ENCODE data around the gene CLEC2B.

DNA sequence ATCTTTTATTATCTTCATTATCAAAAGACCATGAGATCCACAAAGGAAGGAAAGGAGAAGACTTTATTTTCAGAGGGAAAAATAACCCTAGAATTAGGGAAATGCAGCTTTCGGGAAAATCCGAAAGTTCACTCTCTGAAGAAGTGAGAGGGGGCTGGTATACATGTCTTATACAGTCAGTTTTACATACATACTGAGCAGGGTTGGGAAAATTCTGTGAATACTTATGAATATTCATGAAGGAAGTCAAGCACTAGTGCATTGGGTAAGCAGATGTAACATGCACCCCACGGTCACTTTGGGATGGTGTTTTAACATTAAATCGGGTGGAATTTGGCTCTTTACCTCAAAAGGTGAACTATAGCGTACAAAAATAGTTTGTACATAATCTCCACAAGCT is 57.5 kb downstream of the CLEC2B start:
- TF ChIP-seq, protein P1, sequence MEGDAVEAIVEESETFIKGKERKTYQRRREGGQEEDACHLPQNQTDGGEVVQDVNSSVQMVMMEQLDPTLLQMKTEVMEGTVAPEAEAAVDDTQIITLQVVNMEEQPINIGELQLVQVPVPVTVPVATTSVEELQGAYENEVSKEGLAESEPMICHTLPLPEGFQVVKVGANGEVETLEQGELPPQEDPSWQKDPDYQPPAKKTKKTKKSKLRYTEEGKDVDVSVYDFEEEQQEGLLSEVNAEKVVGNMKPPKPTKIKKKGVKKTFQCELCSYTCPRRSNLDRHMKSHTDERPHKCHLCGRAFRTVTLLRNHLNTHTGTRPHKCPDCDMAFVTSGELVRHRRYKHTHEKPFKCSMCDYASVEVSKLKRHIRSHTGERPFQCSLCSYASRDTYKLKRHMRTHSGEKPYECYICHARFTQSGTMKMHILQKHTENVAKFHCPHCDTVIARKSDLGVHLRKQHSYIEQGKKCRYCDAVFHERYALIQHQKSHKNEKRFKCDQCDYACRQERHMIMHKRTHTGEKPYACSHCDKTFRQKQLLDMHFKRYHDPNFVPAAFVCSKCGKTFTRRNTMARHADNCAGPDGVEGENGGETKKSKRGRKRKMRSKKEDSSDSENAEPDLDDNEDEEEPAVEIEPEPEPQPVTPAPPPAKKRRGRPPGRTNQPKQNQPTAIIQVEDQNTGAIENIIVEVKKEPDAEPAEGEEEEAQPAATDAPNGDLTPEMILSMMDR (IDR thresholded peaks at IDR 0.05) = no peak
- TF ChIP-seq EP300 (IDR thresholded peaks at IDR 0.05) = no peak
